BE2C (cell line): ENCODE measurements around the gene ERFL.

Experiments used
- DNase-seq: peaks from one replicate; pipeline ENCODE4 v3.0.0-alpha.2; 2020
- H3K27me3 ChIP-seq: fragments of 250-450 bp; sonication (Bioruptor Pico); 2 replicates; pipeline ENCODE4 v1.5.1; 2020; ENCODE audit warnings: mild to moderate bottlenecking
- H3K36me3 ChIP-seq: fragments of 250-450 bp; sonication (Bioruptor Pico); 2 replicates; pipeline ENCODE4 v1.5.1; 2020; ENCODE audit warnings: mild to moderate bottlenecking
- H3K4me1 ChIP-seq: fragments of 250-450 bp; sonication (Bioruptor Pico); 2 replicates; pipeline ENCODE4 v1.5.1; 2020
- H3K4me3 ChIP-seq: 2 replicates; pipeline ENCODE4 v1.5.1; 2011; ENCODE audit warnings: low read depth, low read length
- H3K9me3 ChIP-seq: fragments of 250-450 bp; sonication (Bioruptor Pico); 2 replicates; pipeline ENCODE4 v1.5.1; 2020
- CTCF ChIP-seq: IDR thresholded peaks from 2 replicates; pipeline ENCODE4 v1.5.1; 2012; ENCODE audit warnings: mild to moderate bottlenecking, low read depth, low read length

The ERFL gene

GRCh38 chr19:41871573-41872383 lies 56.5 kb downstream of the ERFL start:
- TF ChIP-seq CTCF, result no peak
- Histone ChIP-seq H3K36me3 (peaks cover 56% of the 10 kb centered on the region), H3K4me1 (no peaks in the 10 kb centered on the region), H3K9me3 (no peaks in the 10 kb centered on the region), H3K27me3 (0 out of 2 replicates have a peak, but pooled peaks cover 2% of the 10 kb centered on the region), H3K4me3 (no peak overlapping the region)
- DNase-seq, result no peak

GRCh38 chr19:41870401-41870873 lies 57.8 kb downstream of the ERFL start:
- Histone ChIP-seq H3K36me3 (peaks cover 68% of the 10 kb centered on the region), H3K4me3 (no peak overlapping the region), H3K9me3 (no peaks in the 10 kb centered on the region), H3K4me1 (no peaks in the 10 kb centered on the region), H3K27me3 (no peaks in the 10 kb centered on the region)
- DNase-seq, result no peak
- TF ChIP-seq CTCF, result no peak

GRCh38 chr19:41869374-41869955 lies 58.8 kb downstream of the ERFL start:
- no peaks in the 10 kb centered on the region for H3K4me1 ChIP-seq
- H3K27me3 ChIP-seq, result no peaks in the 10 kb centered on the region
- peaks cover 78% of the 10 kb centered on the region for H3K36me3 ChIP-seq
- no peaks in the 10 kb centered on the region for H3K9me3 ChIP-seq
- TF ChIP-seq CTCF, result no peak
- no peak overlapping the region for H3K4me3 ChIP-seq
- no peak for DNase-seq

GRCh38 chr19:41868989-41869300 lies 59.3 kb downstream of the ERFL start:
- no peak for TF ChIP-seq CTCF
- H3K9me3 ChIP-seq, result no peaks in the 10 kb centered on the region
- H3K27me3 ChIP-seq, result no peaks in the 10 kb centered on the region
- H3K4me3 ChIP-seq, result no peak overlapping the region
- no peaks in the 10 kb centered on the region for H3K4me1 ChIP-seq
- DNase-seq, result no peak
- H3K36me3 ChIP-seq, result peaks cover 83% of the 10 kb centered on the region

GRCh38 chr19:41868120-41868988 lies 59.9 kb downstream of the ERFL start:
- Histone ChIP-seq H3K9me3 (no peaks in the 10 kb centered on the region), H3K4me1 (no peaks in the 10 kb centered on the region), H3K27me3 (no peaks in the 10 kb centered on the region), H3K36me3 (peaks cover 89% of the 10 kb centered on the region), H3K4me3 (no peak overlapping the region)
- TF ChIP-seq CTCF, result no peak
- DNase-seq, result no peak
